ENCODE results near the gene SSB. TPM values are rescaled to one million over a fixed set of nuclear protein-coding genes. Genes with fewer than 3 reads are reported as not detected.

The SSB gene
- total and polyA plus RNA-seq, 9 of the 15 experiments (the other 6 are each of a cell fraction or from before 2014, with no cell fraction given): 317 to 849 (median 515) TPM

DNA sequence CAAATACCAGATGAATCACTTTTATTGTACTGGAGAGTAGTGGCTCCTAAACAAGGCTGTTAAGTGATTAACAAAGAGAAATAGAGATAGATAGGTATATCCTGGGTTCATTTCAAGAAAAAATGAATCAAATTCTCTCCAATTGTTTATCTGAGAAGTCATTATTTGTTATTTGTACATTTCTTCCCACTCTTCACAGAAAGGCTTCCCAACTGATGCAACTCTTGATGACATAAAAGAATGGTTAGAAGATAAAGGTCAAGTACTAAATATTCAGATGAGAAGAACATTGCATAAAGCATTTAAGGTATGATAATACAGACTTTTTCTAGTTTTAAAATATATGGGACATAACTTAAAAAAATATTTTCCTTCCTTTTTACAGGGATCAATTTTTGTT lies 7.9 kb downstream of the SSB start:
- in situ Hi-C loops (cut with MboI) (no loop called here), intact Hi-C loops (cut with micrococcal nuclease) (no loop called here)
- Histone ChIP-seq H3K4me1 (replicated peaks in 1 of 2; ENCODE audit: control insufficient read depth in 2 of 2, insufficient read depth in 2 of 2, low read length in 2 of 2) (no peaks in the 10 kb centered on the region; a peak in 2 of 5 replicates), H3K27ac (ENCODE audit: extremely low read depth, low read depth, low read length) (no peak overlapping the region), H3K9me1 (ENCODE audit: control insufficient read depth, insufficient read depth, low read length) (no peaks in the 10 kb centered on the region), H3K36me3 (ENCODE audit: control insufficient read depth, insufficient read depth, low read length) (peaks cover 95% of the 10 kb centered on the region), H3K9me3 (replicated peaks; ENCODE audit: control insufficient read depth, insufficient read depth, low read depth, low read length) (no peaks in the 10 kb centered on the region), H3K4me3 (no peak overlapping the region), H3K27me3 (ENCODE audit: control insufficient read depth in 2 of 2, insufficient read depth in 2 of 2, low read length in 2 of 2) (no peaks in the 10 kb centered on the region), H3K4me2 (ENCODE audit: insufficient read depth, low read length) (no peak overlapping the region), H4K20me1 (replicated peaks; ENCODE audit: control insufficient read depth, insufficient read depth, low read length) (no peaks in the 10 kb centered on the region), H3K79me2 (ENCODE audit: control insufficient read depth, insufficient read depth, low read length) (peaks cover 31% of the 10 kb centered on the region), H2AFZ (ENCODE audit: low read depth, low read length) (no peak overlapping the region), H3K9ac (ENCODE audit: insufficient read depth in 1 of 2, low read depth in 2 of 2, low read length in 2 of 2) (no peak overlapping the region)
- no peak for FAIRE-seq
- no peak for ATAC-seq
- POLR2A ChIA-PET: interaction anchor here (0.6 to 0.9 kb wide), 2 partner anchors 58 to 83 kb away, joined by 3 to 4 read pairs; no protein-coding TSS in a partner anchor
- CTCF ChIA-PET (ENCODE audit: low intra/inter-chr PET ratio): no interaction called here
- DNase-seq (ENCODE audit: extremely low read depth in 1 of 4, low spot score in 3 of 4): no peak
- no TSS peak for BruUV-seq (replicated peaks)
- no peak for TF ChIP-seq RFX7 (CRISPR knock-in tag; IDR thresholded peaks at IDR 0.05)
- no peak for TF ChIP-seq SUPT5H (IDR thresholded peaks at IDR 0.05)
- no peak for TF ChIP-seq ZNF436 (CRISPR knock-in tag; IDR thresholded peaks at IDR 0.05)
- no peak for TF ChIP-seq ZNF165 (CRISPR knock-in tag; IDR thresholded peaks at IDR 0.05; ENCODE audit: borderline replicate concordance)
- no peak for TF ChIP-seq PCBP2 (IDR thresholded peaks at IDR 0.05; ENCODE audit: low read depth, low read length, poor library complexity, severe bottlenecking)
- no peak for TF ChIP-seq ZNF347 (CRISPR knock-in tag; IDR thresholded peaks at IDR 0.05; ENCODE audit: low read depth)
- no peak for TF ChIP-seq TAF7 (tag; IDR thresholded peaks at IDR 0.05)
- no peak for TF ChIP-seq HES1 (IDR thresholded peaks at IDR 0.05; ENCODE audit: low read depth)
- TF ChIP-seq, protein P1, sequence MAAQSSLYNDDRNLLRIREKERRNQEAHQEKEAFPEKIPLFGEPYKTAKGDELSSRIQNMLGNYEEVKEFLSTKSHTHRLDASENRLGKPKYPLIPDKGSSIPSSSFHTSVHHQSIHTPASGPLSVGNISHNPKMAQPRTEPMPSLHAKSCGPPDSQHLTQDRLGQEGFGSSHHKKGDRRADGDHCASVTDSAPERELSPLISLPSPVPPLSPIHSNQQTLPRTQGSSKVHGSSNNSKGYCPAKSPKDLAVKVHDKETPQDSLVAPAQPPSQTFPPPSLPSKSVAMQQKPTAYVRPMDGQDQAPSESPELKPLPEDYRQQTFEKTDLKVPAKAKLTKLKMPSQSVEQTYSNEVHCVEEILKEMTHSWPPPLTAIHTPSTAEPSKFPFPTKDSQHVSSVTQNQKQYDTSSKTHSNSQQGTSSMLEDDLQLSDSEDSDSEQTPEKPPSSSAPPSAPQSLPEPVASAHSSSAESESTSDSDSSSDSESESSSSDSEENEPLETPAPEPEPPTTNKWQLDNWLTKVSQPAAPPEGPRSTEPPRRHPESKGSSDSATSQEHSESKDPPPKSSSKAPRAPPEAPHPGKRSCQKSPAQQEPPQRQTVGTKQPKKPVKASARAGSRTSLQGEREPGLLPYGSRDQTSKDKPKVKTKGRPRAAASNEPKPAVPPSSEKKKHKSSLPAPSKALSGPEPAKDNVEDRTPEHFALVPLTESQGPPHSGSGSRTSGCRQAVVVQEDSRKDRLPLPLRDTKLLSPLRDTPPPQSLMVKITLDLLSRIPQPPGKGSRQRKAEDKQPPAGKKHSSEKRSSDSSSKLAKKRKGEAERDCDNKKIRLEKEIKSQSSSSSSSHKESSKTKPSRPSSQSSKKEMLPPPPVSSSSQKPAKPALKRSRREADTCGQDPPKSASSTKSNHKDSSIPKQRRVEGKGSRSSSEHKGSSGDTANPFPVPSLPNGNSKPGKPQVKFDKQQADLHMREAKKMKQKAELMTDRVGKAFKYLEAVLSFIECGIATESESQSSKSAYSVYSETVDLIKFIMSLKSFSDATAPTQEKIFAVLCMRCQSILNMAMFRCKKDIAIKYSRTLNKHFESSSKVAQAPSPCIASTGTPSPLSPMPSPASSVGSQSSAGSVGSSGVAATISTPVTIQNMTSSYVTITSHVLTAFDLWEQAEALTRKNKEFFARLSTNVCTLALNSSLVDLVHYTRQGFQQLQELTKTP (IDR thresholded peaks at IDR 0.05; ENCODE audit: low read depth in 1 of 2, partially characterized antibody in 2 of 2): no peak
- no peak for TF ChIP-seq MTF1 (CRISPR knock-in tag; IDR thresholded peaks at IDR 0.05; ENCODE audit: borderline replicate concordance)
- TF ChIP-seq ZNF551 (CRISPR knock-in tag; IDR thresholded peaks at IDR 0.05): no peak
- no peak for TF ChIP-seq KAT8 (IDR thresholded peaks at IDR 0.05; ENCODE audit: low read depth)
- TF ChIP-seq NR2F6 (CRISPR knock-in tag; IDR thresholded peaks at IDR 0.05): no peak
- no peak for TF ChIP-seq CLOCK (CRISPR knock-in tag; IDR thresholded peaks at IDR 0.05; ENCODE audit: borderline replicate concordance)
- TF ChIP-seq, protein P2, sequence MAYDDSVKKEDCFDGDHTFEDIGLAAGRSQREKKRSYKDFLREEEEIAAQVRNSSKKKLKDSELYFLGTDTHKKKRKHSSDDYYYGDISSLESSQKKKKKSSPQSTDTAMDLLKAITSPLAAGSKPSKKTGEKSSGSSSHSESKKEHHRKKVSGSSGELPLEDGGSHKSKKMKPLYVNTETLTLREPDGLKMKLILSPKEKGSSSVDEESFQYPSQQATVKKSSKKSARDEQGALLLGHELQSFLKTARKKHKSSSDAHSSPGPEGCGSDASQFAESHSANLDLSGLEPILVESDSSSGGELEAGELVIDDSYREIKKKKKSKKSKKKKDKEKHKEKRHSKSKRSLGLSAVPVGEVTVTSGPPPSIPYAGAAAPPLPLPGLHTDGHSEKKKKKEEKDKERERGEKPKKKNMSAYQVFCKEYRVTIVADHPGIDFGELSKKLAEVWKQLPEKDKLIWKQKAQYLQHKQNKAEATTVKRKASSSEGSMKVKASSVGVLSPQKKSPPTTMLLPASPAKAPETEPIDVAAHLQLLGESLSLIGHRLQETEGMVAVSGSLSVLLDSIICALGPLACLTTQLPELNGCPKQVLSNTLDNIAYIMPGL (CRISPR knock-in tag; IDR thresholded peaks at IDR 0.05): no peak
